DLD1 (cell line): Measurements from ENCODE around the gene WDR7.

Experiments used
- in situ Hi-C: cut with HindIII; loops from 2 replicates; pipeline ENCODE4 v1.10.0; 2017; ENCODE audit warnings: low sequenced_read_pairs

The WDR7 gene

GRCh38 chr18:56934131-56934530, 283.0 kb downstream of the WDR7 start:
- in situ Hi-C loops, result no loop called here

- in situ Hi-C loops, result no loop called here
Observed at GRCh38 chr18:56934906-56935305, 283.7 kb downstream of the WDR7 start.

DNA sequence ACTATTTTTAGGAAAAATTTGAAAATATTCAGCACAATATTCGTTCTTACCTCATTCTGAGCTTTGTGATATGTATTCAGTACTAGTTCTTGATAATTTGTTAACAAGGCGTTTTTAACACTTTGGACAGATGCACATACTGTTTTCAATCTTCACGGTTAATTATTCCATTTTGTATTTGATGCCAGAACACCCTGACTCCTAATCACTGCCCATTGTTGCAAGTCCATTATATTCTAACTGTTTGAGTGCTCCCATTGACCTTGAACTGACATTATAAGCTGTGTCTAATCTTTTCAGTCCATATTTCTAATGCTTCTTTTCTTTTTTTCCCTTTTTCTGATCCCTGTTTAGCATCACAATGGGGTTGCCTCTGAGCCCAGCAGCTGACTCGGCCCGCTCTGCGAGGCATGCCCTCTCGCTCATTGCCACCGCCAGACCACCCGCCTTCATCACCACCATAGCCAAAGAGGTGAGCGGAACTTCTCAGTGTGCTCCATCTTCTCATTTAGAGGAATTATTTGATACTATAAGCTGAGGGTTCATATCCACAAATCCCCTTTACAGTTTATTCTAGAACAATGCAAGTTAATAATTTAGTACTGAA, 284.4 kb downstream of the WDR7 start:
- in situ Hi-C loops, result no loop called here

- in situ Hi-C loops, result no loop called here
Observed at GRCh38 chr18:56936457-56936856, 285.3 kb downstream of the WDR7 start.

DNA sequence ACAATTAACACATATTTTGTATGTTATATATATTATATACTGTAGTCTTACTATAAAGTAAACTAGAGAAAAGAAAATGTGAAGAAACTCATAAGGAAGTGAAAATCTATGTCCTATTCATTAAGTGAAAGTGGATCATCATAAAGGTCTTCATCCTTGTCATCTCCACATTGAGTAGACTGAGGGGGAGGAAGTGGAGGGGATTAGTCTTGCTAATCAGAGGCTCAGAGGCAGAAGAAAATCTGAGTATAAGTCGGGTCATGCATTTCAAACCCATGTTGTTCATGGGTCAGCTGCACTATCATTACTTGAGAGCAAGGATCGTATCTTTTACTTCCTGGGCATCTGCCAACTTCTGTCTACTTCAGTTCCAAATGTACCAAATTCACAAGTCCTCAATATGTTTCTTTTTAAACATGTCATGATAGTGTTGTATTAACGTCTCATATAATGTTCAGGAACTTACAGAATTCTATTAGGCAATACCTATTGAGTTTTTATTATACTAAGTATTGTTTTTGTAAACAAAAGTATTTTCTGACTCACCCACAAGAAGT, 286.8 kb downstream of the WDR7 start:
- in situ Hi-C loops, result no loop called here

GRCh38 chr18:56945171-56946083, 294.3 kb downstream of the WDR7 start:
- in situ Hi-C loops, result no loop called here

DNA sequence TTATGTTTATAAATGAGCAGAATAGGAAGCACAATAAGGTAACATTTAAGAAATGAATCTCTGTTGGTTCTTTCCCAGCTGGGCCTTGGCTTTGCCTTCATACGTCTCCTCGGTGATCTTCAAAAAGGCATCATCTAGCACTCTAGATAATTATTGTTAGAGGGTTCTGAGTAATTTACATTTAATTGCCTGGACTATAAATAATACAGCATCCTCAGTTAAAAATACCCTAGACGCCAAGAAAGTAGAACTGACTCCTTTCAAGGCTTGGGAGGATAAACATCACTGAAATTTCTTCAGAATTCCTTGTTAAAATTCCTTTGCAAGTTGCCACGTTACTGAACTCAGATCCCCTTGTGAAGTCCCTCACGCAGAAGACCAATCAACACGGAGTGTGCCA, 296.1 kb downstream of the WDR7 start:
- in situ Hi-C loops, result no loop called here

GRCh38 chr18:56952026-56952425, 300.9 kb downstream of the WDR7 start:
- in situ Hi-C loops, result no loop called here

- in situ Hi-C loops, result no loop called here
Observed at GRCh38 chr18:56953428-56954198, 302.5 kb downstream of the WDR7 start.

DNA sequence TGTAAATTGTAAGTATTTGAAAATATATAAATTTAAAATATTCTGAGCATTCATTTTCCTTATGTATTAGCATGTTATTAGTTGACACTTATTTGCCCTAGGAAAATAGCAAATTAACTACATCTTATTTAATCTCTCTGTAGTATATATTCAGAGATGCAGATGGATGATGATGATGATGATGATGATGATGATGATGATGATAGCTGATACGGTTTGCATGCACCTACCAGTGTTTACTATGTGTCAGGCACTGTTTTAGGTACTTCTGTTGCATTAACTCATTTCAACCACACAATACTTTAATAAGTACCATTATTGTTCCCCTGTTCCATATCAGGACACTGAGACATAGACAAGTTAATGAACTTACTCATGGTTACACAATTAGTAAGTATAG, 304.3 kb downstream of the WDR7 start:
- in situ Hi-C loops, result no loop called here

DNA sequence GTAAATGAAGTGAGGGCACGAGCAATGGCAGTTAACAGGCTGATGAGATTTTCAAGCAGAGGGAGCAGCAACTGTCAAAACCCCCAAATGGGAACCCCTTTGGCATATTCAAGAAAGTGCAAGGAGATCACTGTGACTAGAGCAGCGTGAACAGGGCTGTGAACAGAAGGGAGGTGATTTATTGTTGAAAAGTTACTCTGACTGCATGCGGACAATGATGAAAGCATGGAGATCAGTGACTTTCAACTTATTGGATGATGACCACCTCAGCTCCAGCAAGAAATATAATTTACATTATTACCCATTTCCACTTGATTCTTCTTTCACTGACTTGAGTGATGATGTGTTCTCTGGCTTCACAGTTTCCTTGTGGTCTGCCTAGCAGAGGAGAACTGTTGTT, 308.0 kb downstream of the WDR7 start:
- in situ Hi-C loops, result no loop called here

DNA sequence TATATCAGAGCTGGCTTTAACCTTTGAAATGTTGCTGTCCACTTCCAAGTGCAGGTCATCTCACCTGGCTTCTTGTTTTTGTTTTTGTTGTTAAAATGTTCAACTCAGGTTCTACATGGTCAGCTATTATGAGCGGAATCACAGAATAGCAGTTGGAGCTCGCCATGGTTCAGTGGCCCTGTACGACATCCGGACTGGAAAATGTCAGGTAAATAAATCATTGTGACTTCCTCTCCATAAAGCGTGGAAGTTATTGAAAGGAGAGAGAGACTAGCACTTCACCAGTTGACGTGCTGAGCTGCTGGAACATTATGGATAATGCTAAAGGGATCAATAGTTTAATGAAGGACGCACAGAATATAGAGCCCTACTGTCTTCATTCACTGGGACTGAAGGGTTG, 311.2 kb downstream of the WDR7 start:
- in situ Hi-C loops, result no loop called here

DNA sequence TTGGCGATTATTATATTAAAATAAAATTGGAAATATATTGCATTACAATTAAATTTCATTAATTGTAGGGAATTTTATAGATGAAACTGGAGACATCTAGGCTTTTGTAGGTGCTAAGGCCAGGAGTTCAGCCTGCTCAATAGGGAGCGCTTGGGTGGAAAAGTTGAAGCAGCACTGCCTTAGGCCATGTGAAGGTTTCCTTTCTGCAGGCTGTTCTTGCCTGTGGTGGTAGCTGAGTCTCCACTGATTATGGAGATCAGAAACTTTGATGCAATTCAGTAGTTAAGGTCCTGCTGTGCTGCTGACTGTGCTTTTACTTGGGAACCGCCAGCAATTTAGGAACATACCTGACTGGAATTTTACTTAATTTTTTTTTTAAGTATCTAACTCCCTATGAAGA, 315.9 kb downstream of the WDR7 start:
- in situ Hi-C loops, result no loop called here

DNA sequence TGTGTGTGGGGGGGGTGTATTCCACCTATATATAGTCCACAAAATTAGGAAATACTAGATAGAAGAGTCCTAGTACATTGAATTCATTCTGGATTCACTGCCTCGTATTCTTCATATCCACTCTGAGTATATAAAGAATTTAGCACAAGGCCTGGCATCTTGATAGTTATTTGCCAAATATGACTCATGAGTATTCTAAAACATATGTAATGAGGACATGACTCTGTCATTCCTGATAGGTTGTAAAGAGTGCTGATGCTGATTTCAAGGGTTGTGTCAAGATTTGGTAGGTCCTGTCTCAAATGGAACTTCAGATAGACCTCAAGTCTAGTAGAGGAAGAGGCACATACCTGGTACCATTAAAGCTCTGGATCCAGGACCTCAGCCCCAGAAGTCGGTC, 322.3 kb downstream of the WDR7 start:
- in situ Hi-C loops, result no loop called here

DNA sequence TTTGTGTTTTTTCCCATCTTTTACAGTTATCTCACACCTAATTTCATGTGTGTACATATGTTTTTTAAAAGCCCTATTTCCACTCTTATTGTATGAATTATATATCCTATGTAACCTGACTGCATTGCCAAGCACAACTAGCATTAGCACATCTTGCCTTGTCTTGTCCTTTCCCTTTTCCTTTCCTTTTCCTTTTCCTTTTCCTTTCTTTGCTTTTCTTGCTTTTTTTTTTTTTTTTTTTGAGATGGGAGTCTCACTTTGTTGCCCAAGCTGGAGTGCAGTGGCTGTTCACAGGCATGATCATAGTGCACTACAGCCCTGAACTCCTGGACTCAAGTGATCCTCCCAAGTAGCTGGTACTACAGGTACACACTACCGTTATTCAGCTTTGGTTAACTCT, 323.0 kb downstream of the WDR7 start:
- in situ Hi-C loops, result no loop called here

GRCh38 chr18:56975276-56975675, 324.1 kb downstream of the WDR7 start:
- in situ Hi-C loops, result no loop called here

- in situ Hi-C loops, result no loop called here
Observed at GRCh38 chr18:56977309-56977708, 326.1 kb downstream of the WDR7 start.

DNA sequence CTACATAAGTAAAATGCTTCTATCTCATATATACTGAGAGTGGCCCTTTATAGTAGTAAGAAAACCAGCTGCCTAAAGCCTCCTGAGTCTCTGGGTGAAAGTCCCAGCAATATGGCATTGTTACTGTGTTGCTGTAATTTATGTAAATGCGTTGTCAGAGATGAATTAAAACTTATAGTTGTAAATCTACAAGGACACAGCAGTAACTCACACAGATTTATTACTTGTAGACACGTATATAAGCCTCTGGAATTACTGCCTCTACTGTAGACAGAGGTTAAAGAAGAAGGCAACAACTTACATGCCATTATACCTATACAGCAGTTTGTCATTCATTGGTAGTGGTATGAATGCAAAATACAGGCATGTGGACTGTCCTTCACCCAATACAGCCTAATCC, 326.6 kb downstream of the WDR7 start:
- in situ Hi-C loops, result no loop called here

GRCh38 chr18:56980151-56980550, 329.0 kb downstream of the WDR7 start:
- in situ Hi-C loops, result no loop called here

GRCh38 chr18:56982766-56983165, 331.6 kb downstream of the WDR7 start:
- in situ Hi-C loops, result no loop called here

DNA sequence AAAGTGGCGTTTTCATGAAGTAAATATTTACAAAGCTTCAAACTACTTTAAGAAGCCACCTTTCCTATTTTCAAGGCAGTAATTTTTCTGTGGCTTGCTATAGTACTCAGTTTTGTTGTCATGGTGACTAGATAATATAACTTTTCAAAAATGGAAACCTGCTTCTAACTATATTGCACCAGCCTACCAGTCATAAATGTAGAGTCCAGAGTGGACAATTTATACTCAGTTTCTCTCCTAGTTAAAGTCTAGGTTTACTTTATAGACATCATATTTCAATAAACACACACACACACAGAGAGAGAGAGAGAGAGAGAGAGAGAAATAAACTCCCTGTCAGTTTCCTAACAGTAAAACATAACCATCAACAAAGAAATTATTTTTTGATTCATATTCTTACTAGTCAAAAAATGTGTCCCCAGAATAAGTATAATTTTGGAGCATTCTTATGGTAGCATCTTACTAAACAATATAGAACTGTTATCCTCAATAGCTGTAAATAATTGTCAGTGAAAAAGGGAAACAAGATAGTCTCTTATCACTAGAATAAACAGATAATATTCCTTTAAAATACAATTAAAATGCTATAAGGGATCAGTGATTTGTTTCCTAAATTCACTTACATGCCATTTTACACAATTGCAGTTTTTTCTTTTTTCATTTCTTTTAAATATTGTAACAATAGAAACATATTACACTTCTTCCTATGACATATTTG, 332.3 kb downstream of the WDR7 start:
- in situ Hi-C loops, result no loop called here
